ENCODE results near the gene PHC2. TPM values are rescaled to one million over a fixed set of nuclear protein-coding genes. Genes with fewer than 3 reads are reported as not detected.

PHC2 gene
- total RNA-seq, 1 experiment from 2014 or later: 62.0 TPM

GRCh38 chr1:33388805-33389771 is 41.8 kb downstream of the PHC2 start:
- DNase-seq (ENCODE audit: low spot score): no peak

- no peak for DNase-seq (ENCODE audit: low spot score)
Measured at GRCh38 chr1:33387625-33388024, 43.3 kb downstream of the PHC2 start.

DNA sequence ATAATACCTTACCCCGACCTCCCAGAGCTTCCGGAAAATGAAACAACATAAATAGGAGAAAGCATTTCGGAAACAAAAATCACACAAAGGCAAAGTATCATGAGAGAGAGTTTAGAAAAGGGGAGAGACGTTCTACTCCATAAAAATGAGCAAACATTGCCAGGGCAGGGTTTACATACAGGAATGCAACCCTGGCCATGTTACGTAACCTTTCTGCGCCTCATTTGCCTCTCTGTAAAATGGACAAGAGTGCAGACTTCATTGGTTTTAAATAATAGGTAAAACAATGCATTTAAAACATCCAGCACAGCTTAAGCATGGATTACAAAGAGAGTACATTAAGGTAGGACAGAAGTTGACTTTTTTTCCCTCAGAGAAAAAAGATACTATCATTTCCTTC is 45.6 kb downstream of the PHC2 start:
- no peak for DNase-seq (ENCODE audit: low spot score)

GRCh38 chr1:33384040-33384812 is 46.7 kb downstream of the PHC2 start:
- peak; percentile 38 for DNase-seq (ENCODE audit: low spot score)

DNA sequence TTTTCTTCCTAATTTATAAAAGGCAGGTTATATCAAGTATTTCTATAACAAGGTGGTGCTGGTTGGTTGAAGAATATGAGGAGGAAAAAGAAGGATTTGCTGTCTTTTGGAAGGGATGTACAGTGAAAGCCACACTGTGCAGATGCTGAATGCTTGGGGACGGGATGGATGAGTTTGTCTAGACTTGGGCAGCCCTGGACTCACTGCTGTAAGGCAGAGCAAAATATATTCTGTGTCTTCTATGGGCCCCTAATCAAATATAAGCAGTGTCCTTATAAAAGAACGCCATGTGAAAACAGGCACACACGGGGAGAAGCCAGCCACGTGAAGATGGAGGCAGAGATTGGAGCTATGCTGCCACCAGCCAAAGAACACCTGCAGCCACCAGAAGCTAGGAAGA is 47.4 kb downstream of the PHC2 start:
- no peak for DNase-seq (ENCODE audit: low spot score)

GRCh38 chr1:33382661-33383415 is 48.1 kb downstream of the PHC2 start:
- no peak for DNase-seq (ENCODE audit: low spot score)

DNA sequence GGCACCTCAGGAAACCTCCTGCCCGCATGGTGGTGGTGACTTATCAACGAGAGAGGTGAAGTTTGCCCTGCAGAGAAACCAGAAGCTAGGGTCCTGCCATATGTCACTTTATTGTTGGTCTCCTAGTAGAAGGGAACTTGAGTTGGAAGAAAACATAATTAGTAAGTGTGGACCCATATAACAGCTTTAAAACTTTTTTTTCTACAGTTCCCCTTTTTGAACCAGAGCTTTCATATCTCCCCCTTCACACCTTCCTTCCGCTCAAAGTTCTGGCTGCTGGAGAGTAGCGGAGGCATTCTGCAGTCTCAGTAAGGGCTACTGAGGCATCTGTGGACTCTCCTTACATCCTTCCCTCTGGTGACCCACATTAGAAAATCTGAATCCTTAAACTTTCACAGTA is 48.9 kb downstream of the PHC2 start:
- no peak for DNase-seq (ENCODE audit: low spot score)

DNA sequence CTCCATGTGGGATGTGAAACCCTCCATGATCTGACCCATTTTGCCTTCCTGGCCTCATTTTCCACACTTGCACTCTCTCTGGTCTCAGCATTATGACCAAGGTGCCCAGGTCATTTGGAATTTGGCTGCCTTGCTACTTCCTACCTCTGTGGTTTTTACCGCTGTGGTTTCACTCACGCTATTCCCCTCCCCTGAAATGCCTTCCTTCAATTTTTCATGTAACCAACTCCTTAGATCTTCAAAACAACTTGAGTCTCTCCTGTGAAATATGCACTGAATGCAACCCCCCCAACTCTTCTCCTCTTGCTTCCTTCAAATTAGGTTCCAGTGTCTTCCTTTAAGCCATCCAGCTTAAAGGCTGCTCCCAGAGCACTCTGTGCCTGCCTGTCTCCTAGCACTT is 50.1 kb downstream of the PHC2 start:
- no peak for DNase-seq (ENCODE audit: low spot score)

GRCh38 chr1:33379631-33380354 is 51.1 kb downstream of the PHC2 start:
- DNase-seq (ENCODE audit: low spot score): no peak

DNA sequence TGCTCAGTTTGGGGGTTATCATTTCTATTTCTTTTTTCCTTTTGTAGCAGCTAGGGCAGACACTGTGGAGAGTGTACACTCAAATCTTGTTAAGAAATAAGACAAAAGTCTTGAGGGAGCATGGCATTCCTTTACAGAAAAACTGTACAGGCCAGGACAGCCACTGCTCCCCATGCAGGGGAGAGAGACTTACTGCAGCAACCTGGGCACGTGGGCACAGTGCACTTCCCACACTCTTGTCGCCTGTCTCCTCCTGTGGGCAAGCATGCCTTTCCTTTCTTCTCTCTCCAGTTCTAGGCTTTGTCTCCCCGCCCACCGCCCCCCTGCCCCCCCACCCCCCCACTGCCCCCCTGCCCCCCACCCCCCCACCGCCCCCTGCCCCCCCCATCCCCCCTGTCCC is 51.9 kb downstream of the PHC2 start:
- DNase-seq (ENCODE audit: low spot score): no peak

GRCh38 chr1:33378524-33378923 is 52.4 kb downstream of the PHC2 start:
- no peak for DNase-seq (ENCODE audit: low spot score)

DNA sequence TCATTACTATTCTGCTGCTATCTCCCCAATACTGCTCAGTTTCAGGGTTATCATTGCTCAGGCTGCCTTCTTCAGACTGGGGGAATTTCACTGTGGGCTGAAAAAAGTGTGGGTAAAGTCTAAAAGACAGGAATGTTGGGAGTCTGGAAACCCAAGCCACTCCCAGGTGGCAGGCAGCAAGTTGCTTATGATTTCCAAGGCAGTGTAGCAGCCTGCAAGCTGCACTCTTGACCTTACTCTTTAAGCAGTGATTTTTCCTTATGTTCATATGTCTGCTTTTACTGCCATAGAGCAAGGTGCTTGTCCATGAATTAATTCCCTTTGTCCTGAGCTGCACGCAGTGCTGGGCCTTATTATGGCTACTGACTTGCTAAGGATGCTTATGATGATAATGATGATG is 53.1 kb downstream of the PHC2 start:
- DNase-seq (ENCODE audit: low spot score): no peak

DNA sequence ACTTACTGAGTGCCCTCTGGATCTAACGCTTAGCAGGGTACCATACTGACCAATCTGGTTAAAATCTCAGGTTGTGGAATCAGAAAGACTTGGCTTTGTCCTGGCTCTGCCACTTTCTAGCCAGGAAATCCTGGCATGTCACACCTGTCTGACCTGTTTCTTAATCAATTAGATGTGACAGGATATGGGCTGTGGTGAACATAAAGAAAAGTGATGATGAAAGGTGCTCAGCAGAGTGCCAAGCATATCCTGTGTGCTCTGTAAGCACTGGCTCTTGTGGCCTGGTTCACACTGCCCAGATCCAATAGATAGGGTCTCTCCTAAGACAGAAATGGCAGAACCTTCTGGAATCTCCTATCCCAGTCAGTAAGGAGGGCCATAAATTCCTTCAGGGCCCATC is 53.9 kb downstream of the PHC2 start:
- DNase-seq (ENCODE audit: low spot score): no peak

- DNase-seq (ENCODE audit: low spot score): no peak
Measured at GRCh38 chr1:33375316-33375715, 55.6 kb downstream of the PHC2 start.

- DNase-seq (ENCODE audit: low spot score): no peak
Measured at GRCh38 chr1:33374336-33375105, 56.4 kb downstream of the PHC2 start.

DNA sequence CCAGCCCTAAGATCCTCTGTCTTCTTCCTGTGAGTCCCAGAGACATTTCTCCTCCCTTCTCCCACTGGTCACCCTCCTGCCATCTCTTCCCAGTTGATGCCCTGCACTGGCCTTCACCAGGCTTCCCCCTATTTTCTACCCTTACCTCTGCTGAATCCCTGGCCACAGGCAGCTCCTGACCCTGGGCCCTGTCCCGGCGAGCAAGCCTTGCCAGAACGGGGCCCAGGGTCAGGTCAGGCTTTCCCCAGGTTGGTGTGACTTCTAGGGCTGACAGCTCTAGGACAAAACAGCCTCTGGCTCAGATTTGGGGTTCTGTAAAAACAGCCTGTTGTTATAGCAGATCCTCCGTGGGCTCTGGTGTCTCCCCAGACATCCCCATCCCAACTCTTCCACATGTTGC is 57.3 kb downstream of the PHC2 start:
- DNase-seq (ENCODE audit: low spot score): no peak

GRCh38 chr1:33372677-33373076 is 58.2 kb downstream of the PHC2 start:
- no peak for DNase-seq (ENCODE audit: low spot score)

DNA sequence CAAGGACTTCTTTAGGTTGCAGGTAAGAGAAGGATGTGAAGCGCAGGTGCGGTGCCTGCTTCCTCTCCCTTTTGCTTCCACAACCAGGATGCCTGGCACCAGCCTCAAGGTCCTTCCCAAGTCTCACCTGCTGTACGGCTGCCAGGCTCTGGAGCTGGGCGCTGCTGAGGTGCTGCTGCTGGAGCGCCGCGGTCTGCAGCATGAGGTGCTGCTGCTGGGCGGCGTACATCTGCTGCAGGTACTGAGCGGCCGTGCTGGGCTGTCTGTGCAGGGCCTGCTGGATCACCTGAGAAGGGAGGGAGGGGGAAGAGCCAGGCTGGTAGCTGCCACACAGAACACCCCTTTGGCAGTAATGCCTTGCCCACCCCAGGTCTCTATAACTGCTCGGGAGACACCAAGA is 58.7 kb downstream of the PHC2 start:
- DNase-seq (ENCODE audit: low spot score): no peak

GRCh38 chr1:33371334-33371733 is 59.6 kb downstream of the PHC2 start:
- no peak for DNase-seq (ENCODE audit: low spot score)

- no peak for DNase-seq (ENCODE audit: low spot score)
Measured at GRCh38 chr1:33370827-33371226, 60.1 kb downstream of the PHC2 start.

- no peak for DNase-seq (ENCODE audit: low spot score)
Measured at GRCh38 chr1:33370301-33370700, 60.6 kb downstream of the PHC2 start.

Data from A172 (cell line).